Midbrain (tissue), 1 donor: ENCODE data around the gene GNG4.

ENCODE experiments used
- DNase-seq: peaks from one replicate; lab custom pipeline; 2025; lab: John Stamatoyannopoulos, UW

GNG4 gene

GRCh38 chr1:235527196-235527814 lies 122.3 kb downstream of the GNG4 start:
- DNase-seq: no peak

- no peak for DNase-seq
Measured at GRCh38 chr1:235525314-235525713, 124.3 kb downstream of the GNG4 start.

- no peak for DNase-seq
Measured at GRCh38 chr1:235516862-235517446, 132.6 kb downstream of the GNG4 start.

- DNase-seq: no peak
Measured at GRCh38 chr1:235515844-235516512, 133.6 kb downstream of the GNG4 start.

- DNase-seq: peak; percentile 76
Measured at GRCh38 chr1:235513495-235514366, 135.9 kb downstream of the GNG4 start.

GRCh38 chr1:235511470-235512240 lies 137.9 kb downstream of the GNG4 start:
- DNase-seq: no peak

GRCh38 chr1:235510823-235511222 lies 138.8 kb downstream of the GNG4 start:
- DNase-seq: no peak

GRCh38 chr1:235507623-235508022 lies 142.0 kb downstream of the GNG4 start:
- DNase-seq: no peak

- DNase-seq: peak; percentile 99
Measured at GRCh38 chr1:235504494-235505222, 144.9 kb downstream of the GNG4 start.

GRCh38 chr1:235504122-235504493 lies 145.5 kb downstream of the GNG4 start, which contains the start of gene B3GALNT2:
TSS of gene B3GALNT2 (minus strand) at chr1:235504452. CDS start at chr1:235504252, 200 bp downstream.
- DNase-seq: no peak

- DNase-seq: peak; percentile 59
Measured at GRCh38 chr1:235503403-235504121, 146.0 kb downstream of the GNG4 start.

GRCh38 chr1:235502601-235503402 lies 146.8 kb downstream of the GNG4 start:
- peak; percentile 18 for DNase-seq

GRCh38 chr1:235500971-235501540 lies 148.5 kb downstream of the GNG4 start:
- DNase-seq: no peak
